GM23338 (cell line): Measurements from ENCODE around the gene PDK3. TPM values are rescaled to one million over a fixed set of nuclear protein-coding genes. Genes with fewer than 3 reads are reported as not detected.

Experiments
- ATAC-seq: fragments of 200-7000 bp; cut with Tn5 transposase; 3 replicates; pipeline ENCODE4 v1.9.1; 2020
- DNase-seq: peaks from one replicate; pipeline ENCODE4 v3.0.0-alpha.2; 2015; ENCODE audit warnings: low spot score
- H2AFZ ChIP-seq: fragments of 200-600 bp; sonication (generic); 2 replicates; pipeline ENCODE4 v1.8.0; 2016; ENCODE audit warnings: antibody characterized with exemption, mild to moderate bottlenecking, moderate library complexity
- H3F3A ChIP-seq: fragments of 200-600 bp; sonication (generic); replicated peaks from 2 replicates; pipeline ENCODE4 v1.8.0; 2017; ENCODE audit warnings: antibody characterized with exemption, mixed run types, low read depth
- H3K27ac ChIP-seq: fragments of 200-600 bp; sonication (generic); 2 replicates; pipeline ENCODE4 v1.6.1; 2016; ENCODE audit warnings: low read depth
- H3K27me3 ChIP-seq: fragments of 200-600 bp; sonication (generic); 2 replicates; pipeline ENCODE4 v1.8.0; 2016; ENCODE audit warnings: mild to moderate bottlenecking, mixed run types, moderate library complexity; ENCODE audit not compliant: insufficient read depth
- H3K36me3 ChIP-seq: fragments of 200-600 bp; sonication (generic); 2 replicates; pipeline ENCODE4 v1.8.0; 2016; ENCODE audit warnings: mild to moderate bottlenecking; ENCODE audit not compliant: insufficient read depth
- H3K4me1 ChIP-seq: fragments of 200-600 bp; sonication (generic); 2 replicates; pipeline ENCODE4 v1.8.0; 2016; ENCODE audit warnings: mild to moderate bottlenecking, moderate library complexity; ENCODE audit not compliant: insufficient read depth
- H3K4me2 ChIP-seq: fragments of 200-600 bp; sonication (generic); 2 replicates; pipeline ENCODE4 v1.7.1; 2017; ENCODE audit warnings: mixed run types
- H3K4me3 ChIP-seq: fragments of 200-600 bp; sonication (generic); 2 replicates; pipeline ENCODE4 v1.6.1; 2016; ENCODE audit warnings: mixed run types
- H3K79me2 ChIP-seq: fragments of 200-600 bp; sonication (generic); replicated peaks from 2 replicates; pipeline ENCODE4 v1.8.0; 2017; ENCODE audit warnings: mild to moderate bottlenecking; ENCODE audit not compliant: insufficient read depth
- H3K9me2 ChIP-seq: fragments of 200-600 bp; sonication (generic); 2 replicates; pipeline ENCODE4 v1.8.0; 2017; ENCODE audit not compliant: insufficient read depth
- H4K20me1 ChIP-seq: fragments of 200-600 bp; sonication (generic); replicated peaks from 2 replicates; pipeline ENCODE4 v1.8.0; 2017; ENCODE audit warnings: mild to moderate bottlenecking; ENCODE audit not compliant: insufficient read depth
- H3K27ac Mint-ChIP-seq: 2 replicates; pipeline ENCODE4 v1.8.0; 2020; ENCODE audit warnings: inconsistent platforms, mild to moderate bottlenecking, moderate library complexity, mixed read lengths
- H3K27me3 Mint-ChIP-seq: 3 replicates; pipeline ENCODE4 v1.8.0; 2022; ENCODE audit warnings: low read depth, mild to moderate bottlenecking, moderate library complexity, mixed read lengths, inconsistent platforms; ENCODE audit not compliant: insufficient read depth, poor library complexity
- H3K36me3 Mint-ChIP-seq: 3 replicates; pipeline ENCODE4 v1.8.0; 2021; ENCODE audit warnings: low read depth, mild to moderate bottlenecking, inconsistent platforms, moderate library complexity, mixed read lengths
- H3K4me1 Mint-ChIP-seq: 3 replicates; pipeline ENCODE4 v1.8.0; 2020; ENCODE audit warnings: mild to moderate bottlenecking, inconsistent platforms, mixed read lengths
- H3K4me3 Mint-ChIP-seq: 3 replicates; pipeline ENCODE4 v1.8.0; 2021; ENCODE audit warnings: moderate library complexity, mild to moderate bottlenecking, inconsistent platforms, mixed read lengths
- H3K9me3 Mint-ChIP-seq: 3 replicates; pipeline ENCODE4 v1.8.0; 2020; ENCODE audit warnings: moderate library complexity, mild to moderate bottlenecking, inconsistent platforms, mixed read lengths
- CREB1 ChIP-seq: fragments of 250-450 bp; sonication (Bioruptor Pico); IDR thresholded peaks from 2 replicates; pipeline ENCODE4 v1.5.0; 2020; ENCODE audit warnings: low read depth, mild to moderate bottlenecking, moderate library complexity
- EZH2 ChIP-seq: fragments of 200-600 bp; sonication (generic); IDR thresholded peaks from one replicate; pipeline ENCODE4 v1.8.0; 2017; ENCODE audit warnings: antibody characterized with exemption, mild to moderate bottlenecking, low read depth; ENCODE audit not compliant: unreplicated experiment
- EZH2phosphoT487 ChIP-seq: fragments of 200-600 bp; sonication (generic); IDR thresholded peaks from one replicate; pipeline ENCODE4 v1.8.1; 2018; ENCODE audit warnings: antibody characterized with exemption; ENCODE audit not compliant: unreplicated experiment
- JUNB ChIP-seq: IDR thresholded peaks from one replicate; pipeline ENCODE4 v1.6.1; 2016; ENCODE audit warnings: antibody characterized with exemption; ENCODE audit not compliant: unreplicated experiment
- NANOG ChIP-seq: IDR thresholded peaks from 2 replicates; pipeline ENCODE4 v1.6.1; 2016; ENCODE audit warnings: antibody characterized with exemption, borderline replicate concordance
- POLR2AphosphoS5 ChIP-seq: IDR thresholded peaks from 2 replicates; pipeline ENCODE4 v1.6.1; 2016; ENCODE audit warnings: antibody characterized with exemption, low read depth
- STAT1 ChIP-seq: IDR thresholded peaks from one replicate; pipeline ENCODE4 v1.6.1; 2016; ENCODE audit warnings: antibody characterized with exemption; ENCODE audit not compliant: unreplicated experiment
- ZNF114 ChIP-seq: fragments of 250-450 bp; sonication (Bioruptor Pico); IDR thresholded peaks from 2 replicates; pipeline ENCODE4 v1.5.0; 2020; ENCODE audit warnings: mild to moderate bottlenecking, moderate library complexity
- ZNF331 ChIP-seq: fragments of 250-450 bp; sonication (Bioruptor Pico); IDR thresholded peaks from 2 replicates; pipeline ENCODE4 v1.5.0; 2020; ENCODE audit warnings: low read depth, mild to moderate bottlenecking, moderate library complexity
- polyA plus RNA-seq: library from polyadenylated mRNA; unstranded; fragments of >200 nt; fragmentation: Nextera tagmentation; extraction: Ambion mirVana; gene quantifications from 2 replicates; pipeline ENCODE4 v1.2.1, GENCODE V29; 2016
- total RNA-seq: library from RNA; depleted of rRNA; stranded (reverse); fragments of >200 nt; shearing (Covaris generic); gene quantifications from 2 replicates; pipeline ENCODE4 v1.2.3, GENCODE V29; 2014
- TF ChIP-seq, protein P1 (sequence below), 2 experiments: fragments of 200-600 bp in 1 of 2; sonication (generic) in 1 of 2; conservative IDR thresholded peaks; 2 replicates each; pipeline versions ENCODE4 v1.5.1 to v1.6.1; 2016 to 2017; ENCODE audit warnings: antibody characterized with exemption in 2 of 2, low read depth in 2 of 2, mild to moderate bottlenecking in 2 of 2, moderate library complexity in 1 of 2
- TF ChIP-seq, protein P2 (sequence below): IDR thresholded peaks from 2 replicates; pipeline ENCODE4 v1.6.1; 2016; ENCODE audit warnings: antibody characterized with exemption
- TF ChIP-seq, protein P3 (sequence below): fragments of 250-450 bp; sonication (Bioruptor Pico); IDR thresholded peaks from 2 replicates; pipeline ENCODE4 v1.5.0; 2020; ENCODE audit warnings: mild to moderate bottlenecking, moderate library complexity
- TF ChIP-seq, protein P4 (sequence below): IDR thresholded peaks from one replicate; pipeline ENCODE4 v1.6.1; 2018; ENCODE audit warnings: antibody characterized with exemption; ENCODE audit not compliant: unreplicated experiment

The PDK3 gene
- total and polyA plus RNA-seq, 2 experiments from 2014 or later: 35.7 to 51.2 TPM

DNA sequence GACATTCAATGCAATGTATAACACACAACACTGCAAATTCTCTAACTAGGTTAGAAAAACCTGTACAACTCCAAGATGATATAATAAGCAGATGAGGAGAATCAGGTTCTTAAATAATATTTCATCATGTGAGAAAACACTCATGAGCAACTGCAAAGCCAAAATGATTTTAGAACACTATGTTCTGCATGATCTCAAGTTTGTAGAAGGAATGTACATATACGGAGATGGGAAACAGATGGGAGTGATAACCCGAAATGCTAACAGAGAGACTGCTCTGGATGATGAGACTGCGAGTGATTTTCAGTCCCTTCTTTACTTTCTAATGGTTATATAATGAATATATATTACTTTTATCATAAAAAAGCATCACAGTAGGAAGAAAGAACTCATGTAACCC, 101.2 kb downstream of the PDK3 start:
- H3K9me3 Mint-ChIP-seq: no peaks in the 10 kb centered on the region
- peaks cover 14% of the 10 kb centered on the region; the same call in 2 of the 3 replicates for H3K36me3 Mint-ChIP-seq
- Histone ChIP-seq H3K9me2 (no peaks in the 10 kb centered on the region), H3K79me2 (no peaks in the 10 kb centered on the region), H3K4me3 (no peak overlapping the region), H3K4me1 (no peaks in the 10 kb centered on the region), H3K27me3 (no peaks in the 10 kb centered on the region), H3K4me2 (no peak overlapping the region), H4K20me1 (no peaks in the 10 kb centered on the region), H2AFZ (no peak overlapping the region), H3F3A (no peaks in the 10 kb centered on the region), H3K27ac (no peak overlapping the region), H3K36me3 (no peaks in the 10 kb centered on the region)
- DNase-seq (no peak), ATAC-seq (no peak)
- no peaks in the 10 kb centered on the region for H3K4me1 Mint-ChIP-seq
- no peak overlapping the region for H3K4me3 Mint-ChIP-seq
- no peak overlapping the region for H3K27ac Mint-ChIP-seq
- no peaks in the 10 kb centered on the region for H3K27me3 Mint-ChIP-seq
- TF ChIP-seq, protein P1, sequence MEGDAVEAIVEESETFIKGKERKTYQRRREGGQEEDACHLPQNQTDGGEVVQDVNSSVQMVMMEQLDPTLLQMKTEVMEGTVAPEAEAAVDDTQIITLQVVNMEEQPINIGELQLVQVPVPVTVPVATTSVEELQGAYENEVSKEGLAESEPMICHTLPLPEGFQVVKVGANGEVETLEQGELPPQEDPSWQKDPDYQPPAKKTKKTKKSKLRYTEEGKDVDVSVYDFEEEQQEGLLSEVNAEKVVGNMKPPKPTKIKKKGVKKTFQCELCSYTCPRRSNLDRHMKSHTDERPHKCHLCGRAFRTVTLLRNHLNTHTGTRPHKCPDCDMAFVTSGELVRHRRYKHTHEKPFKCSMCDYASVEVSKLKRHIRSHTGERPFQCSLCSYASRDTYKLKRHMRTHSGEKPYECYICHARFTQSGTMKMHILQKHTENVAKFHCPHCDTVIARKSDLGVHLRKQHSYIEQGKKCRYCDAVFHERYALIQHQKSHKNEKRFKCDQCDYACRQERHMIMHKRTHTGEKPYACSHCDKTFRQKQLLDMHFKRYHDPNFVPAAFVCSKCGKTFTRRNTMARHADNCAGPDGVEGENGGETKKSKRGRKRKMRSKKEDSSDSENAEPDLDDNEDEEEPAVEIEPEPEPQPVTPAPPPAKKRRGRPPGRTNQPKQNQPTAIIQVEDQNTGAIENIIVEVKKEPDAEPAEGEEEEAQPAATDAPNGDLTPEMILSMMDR (conservative IDR thresholded peaks at IDR 0.05; ENCODE audit: low read depth in 2 of 2): no peak
- TF ChIP-seq ZNF331 (CRISPR knock-in tag) (no peak), EZH2 (no peak), ZNF114 (CRISPR knock-in tag) (no peak), JUNB (no peak), STAT1 (no peak), EZH2phosphoT487 (no peak), POLR2AphosphoS5 (no peak), NANOG (no peak), CREB1 (no peak)
- TF ChIP-seq, protein P2, sequence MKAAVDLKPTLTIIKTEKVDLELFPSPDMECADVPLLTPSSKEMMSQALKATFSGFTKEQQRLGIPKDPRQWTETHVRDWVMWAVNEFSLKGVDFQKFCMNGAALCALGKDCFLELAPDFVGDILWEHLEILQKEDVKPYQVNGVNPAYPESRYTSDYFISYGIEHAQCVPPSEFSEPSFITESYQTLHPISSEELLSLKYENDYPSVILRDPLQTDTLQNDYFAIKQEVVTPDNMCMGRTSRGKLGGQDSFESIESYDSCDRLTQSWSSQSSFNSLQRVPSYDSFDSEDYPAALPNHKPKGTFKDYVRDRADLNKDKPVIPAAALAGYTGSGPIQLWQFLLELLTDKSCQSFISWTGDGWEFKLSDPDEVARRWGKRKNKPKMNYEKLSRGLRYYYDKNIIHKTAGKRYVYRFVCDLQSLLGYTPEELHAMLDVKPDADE: no peak
- TF ChIP-seq, protein P3, sequence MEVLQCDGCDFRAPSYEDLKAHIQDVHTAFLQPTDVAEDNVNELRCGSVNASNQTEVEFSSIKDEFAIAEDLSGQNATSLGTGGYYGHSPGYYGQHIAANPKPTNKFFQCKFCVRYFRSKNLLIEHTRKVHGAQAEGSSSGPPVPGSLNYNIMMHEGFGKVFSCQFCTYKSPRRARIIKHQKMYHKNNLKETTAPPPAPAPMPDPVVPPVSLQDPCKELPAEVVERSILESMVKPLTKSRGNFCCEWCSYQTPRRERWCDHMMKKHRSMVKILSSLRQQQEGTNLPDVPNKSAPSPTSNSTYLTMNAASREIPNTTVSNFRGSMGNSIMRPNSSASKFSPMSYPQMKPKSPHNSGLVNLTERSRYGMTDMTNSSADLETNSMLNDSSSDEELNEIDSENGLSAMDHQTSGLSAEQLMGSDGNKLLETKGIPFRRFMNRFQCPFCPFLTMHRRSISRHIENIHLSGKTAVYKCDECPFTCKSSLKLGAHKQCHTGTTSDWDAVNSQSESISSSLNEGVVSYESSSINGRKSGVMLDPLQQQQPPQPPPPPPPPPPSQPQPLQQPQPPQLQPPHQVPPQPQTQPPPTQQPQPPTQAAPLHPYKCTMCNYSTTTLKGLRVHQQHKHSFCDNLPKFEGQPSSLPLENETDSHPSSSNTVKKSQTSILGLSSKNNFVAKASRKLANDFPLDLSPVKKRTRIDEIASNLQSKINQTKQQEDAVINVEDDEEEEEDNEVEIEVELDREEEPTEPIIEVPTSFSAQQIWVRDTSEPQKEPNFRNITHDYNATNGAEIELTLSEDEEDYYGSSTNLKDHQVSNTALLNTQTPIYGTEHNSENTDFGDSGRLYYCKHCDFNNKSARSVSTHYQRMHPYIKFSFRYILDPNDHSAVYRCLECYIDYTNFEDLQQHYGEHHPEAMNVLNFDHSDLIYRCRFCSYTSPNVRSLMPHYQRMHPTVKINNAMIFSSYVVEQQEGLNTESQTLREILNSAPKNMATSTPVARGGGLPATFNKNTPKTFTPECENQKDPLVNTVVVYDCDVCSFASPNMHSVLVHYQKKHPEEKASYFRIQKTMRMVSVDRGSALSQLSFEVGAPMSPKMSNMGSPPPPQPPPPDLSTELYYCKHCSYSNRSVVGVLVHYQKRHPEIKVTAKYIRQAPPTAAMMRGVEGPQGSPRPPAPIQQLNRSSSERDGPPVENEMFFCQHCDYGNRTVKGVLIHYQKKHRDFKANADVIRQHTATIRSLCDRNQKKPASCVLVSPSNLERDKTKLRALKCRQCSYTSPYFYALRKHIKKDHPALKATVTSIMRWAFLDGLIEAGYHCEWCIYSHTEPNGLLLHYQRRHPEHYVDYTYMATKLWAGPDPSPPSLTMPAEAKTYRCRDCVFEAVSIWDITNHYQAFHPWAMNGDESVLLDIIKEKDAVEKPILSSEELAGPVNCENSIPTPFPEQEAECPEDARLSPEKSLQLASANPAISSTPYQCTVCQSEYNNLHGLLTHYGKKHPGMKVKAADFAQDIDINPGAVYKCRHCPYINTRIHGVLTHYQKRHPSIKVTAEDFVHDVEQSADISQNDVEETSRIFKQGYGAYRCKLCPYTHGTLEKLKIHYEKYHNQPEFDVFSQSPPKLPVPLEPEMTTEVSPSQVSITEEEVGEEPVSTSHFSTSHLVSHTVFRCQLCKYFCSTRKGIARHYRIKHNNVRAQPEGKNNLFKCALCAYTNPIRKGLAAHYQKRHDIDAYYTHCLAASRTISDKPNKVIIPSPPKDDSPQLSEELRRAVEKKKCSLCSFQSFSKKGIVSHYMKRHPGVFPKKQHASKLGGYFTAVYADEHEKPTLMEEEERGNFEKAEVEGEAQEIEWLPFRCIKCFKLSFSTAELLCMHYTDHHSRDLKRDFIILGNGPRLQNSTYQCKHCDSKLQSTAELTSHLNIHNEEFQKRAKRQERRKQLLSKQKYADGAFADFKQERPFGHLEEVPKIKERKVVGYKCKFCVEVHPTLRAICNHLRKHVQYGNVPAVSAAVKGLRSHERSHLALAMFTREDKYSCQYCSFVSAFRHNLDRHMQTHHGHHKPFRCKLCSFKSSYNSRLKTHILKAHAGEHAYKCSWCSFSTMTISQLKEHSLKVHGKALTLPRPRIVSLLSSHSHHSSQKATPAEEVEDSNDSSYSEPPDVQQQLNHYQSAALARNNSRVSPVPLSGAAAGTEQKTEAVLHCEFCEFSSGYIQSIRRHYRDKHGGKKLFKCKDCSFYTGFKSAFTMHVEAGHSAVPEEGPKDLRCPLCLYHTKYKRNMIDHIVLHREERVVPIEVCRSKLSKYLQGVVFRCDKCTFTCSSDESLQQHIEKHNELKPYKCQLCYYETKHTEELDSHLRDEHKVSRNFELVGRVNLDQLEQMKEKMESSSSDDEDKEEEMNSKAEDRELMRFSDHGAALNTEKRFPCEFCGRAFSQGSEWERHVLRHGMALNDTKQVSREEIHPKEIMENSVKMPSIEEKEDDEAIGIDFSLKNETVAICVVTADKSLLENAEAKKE (CRISPR knock-in tag): no peak
- TF ChIP-seq, protein P4, sequence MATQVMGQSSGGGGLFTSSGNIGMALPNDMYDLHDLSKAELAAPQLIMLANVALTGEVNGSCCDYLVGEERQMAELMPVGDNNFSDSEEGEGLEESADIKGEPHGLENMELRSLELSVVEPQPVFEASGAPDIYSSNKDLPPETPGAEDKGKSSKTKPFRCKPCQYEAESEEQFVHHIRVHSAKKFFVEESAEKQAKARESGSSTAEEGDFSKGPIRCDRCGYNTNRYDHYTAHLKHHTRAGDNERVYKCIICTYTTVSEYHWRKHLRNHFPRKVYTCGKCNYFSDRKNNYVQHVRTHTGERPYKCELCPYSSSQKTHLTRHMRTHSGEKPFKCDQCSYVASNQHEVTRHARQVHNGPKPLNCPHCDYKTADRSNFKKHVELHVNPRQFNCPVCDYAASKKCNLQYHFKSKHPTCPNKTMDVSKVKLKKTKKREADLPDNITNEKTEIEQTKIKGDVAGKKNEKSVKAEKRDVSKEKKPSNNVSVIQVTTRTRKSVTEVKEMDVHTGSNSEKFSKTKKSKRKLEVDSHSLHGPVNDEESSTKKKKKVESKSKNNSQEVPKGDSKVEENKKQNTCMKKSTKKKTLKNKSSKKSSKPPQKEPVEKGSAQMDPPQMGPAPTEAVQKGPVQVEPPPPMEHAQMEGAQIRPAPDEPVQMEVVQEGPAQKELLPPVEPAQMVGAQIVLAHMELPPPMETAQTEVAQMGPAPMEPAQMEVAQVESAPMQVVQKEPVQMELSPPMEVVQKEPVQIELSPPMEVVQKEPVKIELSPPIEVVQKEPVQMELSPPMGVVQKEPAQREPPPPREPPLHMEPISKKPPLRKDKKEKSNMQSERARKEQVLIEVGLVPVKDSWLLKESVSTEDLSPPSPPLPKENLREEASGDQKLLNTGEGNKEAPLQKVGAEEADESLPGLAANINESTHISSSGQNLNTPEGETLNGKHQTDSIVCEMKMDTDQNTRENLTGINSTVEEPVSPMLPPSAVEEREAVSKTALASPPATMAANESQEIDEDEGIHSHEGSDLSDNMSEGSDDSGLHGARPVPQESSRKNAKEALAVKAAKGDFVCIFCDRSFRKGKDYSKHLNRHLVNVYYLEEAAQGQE: no peak
